Mucosa of stomach (tissue), 1 donor: ENCODE data around the gene PAWR.
"Not testable (repeated sequence)": the region's sequence is repeated elsewhere in the genome, so short reads cannot be mapped to it uniquely, and the experiment has no call there.

ENCODE experiments used
- H3K27me3 ChIP-seq: one replicate; pipeline ENCODE4 v1.7.0; 2013; ENCODE audit warnings: mild to moderate bottlenecking, low read length; ENCODE audit not compliant: control insufficient read depth, insufficient read depth
- H3K36me3 ChIP-seq: one replicate; pipeline ENCODE4 v1.7.0; 2013; ENCODE audit warnings: low read length; ENCODE audit not compliant: control insufficient read depth, insufficient read depth
- H3K4me1 ChIP-seq: one replicate; pipeline ENCODE4 v1.7.0; 2013; ENCODE audit warnings: mild to moderate bottlenecking, low read length; ENCODE audit not compliant: control insufficient read depth, insufficient read depth
- H3K4me3 ChIP-seq: one replicate; pipeline ENCODE4 v1.7.0; 2013; ENCODE audit warnings: low read length
- H3K9ac ChIP-seq: one replicate; pipeline ENCODE4 v1.7.0; 2013; ENCODE audit warnings: mild to moderate bottlenecking, low read length, moderate library complexity
- H3K9me3 ChIP-seq: one replicate; pipeline ENCODE4 v1.7.0; 2013; ENCODE audit warnings: mild to moderate bottlenecking, low read length, moderate library complexity; ENCODE audit not compliant: control insufficient read depth
- donor health status: Pancreatic carcinoma.

Gene PAWR

GRCh38 chr12:79659961-79660431 lies 30.8 kb downstream of the PAWR start:
- no peaks in the 10 kb centered on the region for H3K27me3 ChIP-seq
- no peak overlapping the region for H3K4me3 ChIP-seq

GRCh38 chr12:79658221-79658620 lies 32.5 kb downstream of the PAWR start:
- no peaks in the 10 kb centered on the region for H3K36me3 ChIP-seq
- no peaks in the 10 kb centered on the region for H3K27me3 ChIP-seq
- peaks cover 6% of the 10 kb centered on the region for H3K4me1 ChIP-seq

More at GRCh38 chr12:79659961-79660431, 30.8 kb downstream of the PAWR start:
- H3K9ac ChIP-seq: no peak overlapping the region
- peaks cover 6% of the 10 kb centered on the region for H3K4me1 ChIP-seq
- H3K9me3 ChIP-seq: no peaks in the 10 kb centered on the region
- no peaks in the 10 kb centered on the region for H3K36me3 ChIP-seq

GRCh38 chr12:79657136-79657535 lies 33.6 kb downstream of the PAWR start:
- Histone ChIP-seq H3K36me3 (no peaks in the 10 kb centered on the region), H3K9ac (no peak overlapping the region), H3K27me3 (no peaks in the 10 kb centered on the region), H3K9me3 (no peaks in the 10 kb centered on the region), H3K4me1 (peaks cover 6% of the 10 kb centered on the region), H3K4me3 (no peak overlapping the region)

More at GRCh38 chr12:79658221-79658620, 32.5 kb downstream of the PAWR start:
- Histone ChIP-seq H3K9ac (no peak overlapping the region), H3K9me3 (no peaks in the 10 kb centered on the region), H3K4me3 (no peak overlapping the region)

- H3K4me1 ChIP-seq: peaks cover 3% of the 10 kb centered on the region
- H3K27me3 ChIP-seq: no peaks in the 10 kb centered on the region
- no peak overlapping the region for H3K4me3 ChIP-seq
- H3K9ac ChIP-seq: no peak overlapping the region
- no peaks in the 10 kb centered on the region for H3K9me3 ChIP-seq
- H3K36me3 ChIP-seq: no peaks in the 10 kb centered on the region
Measured at GRCh38 chr12:79655036-79655435, 35.7 kb downstream of the PAWR start.

GRCh38 chr12:79652521-79652920 lies 38.2 kb downstream of the PAWR start:
- Histone ChIP-seq H3K4me3 (no peak overlapping the region), H3K27me3 (no peaks in the 10 kb centered on the region), H3K36me3 (no peaks in the 10 kb centered on the region), H3K9ac (no peak overlapping the region), H3K4me1 (no peaks in the 10 kb centered on the region), H3K9me3 (no peaks in the 10 kb centered on the region)

GRCh38 chr12:79650440-79650839 lies 40.3 kb downstream of the PAWR start:
- Histone ChIP-seq H3K4me1 (no peaks in the 10 kb centered on the region), H3K9ac (no peak overlapping the region), H3K36me3 (no peaks in the 10 kb centered on the region), H3K9me3 (no peaks in the 10 kb centered on the region), H3K27me3 (no peaks in the 10 kb centered on the region), H3K4me3 (no peak overlapping the region)

- Histone ChIP-seq H3K27me3 (no peaks in the 10 kb centered on the region), H3K9me3 (no peaks in the 10 kb centered on the region), H3K9ac (no peak overlapping the region), H3K4me3 (no peak overlapping the region), H3K4me1 (peaks cover 4% of the 10 kb centered on the region), H3K36me3 (no peaks in the 10 kb centered on the region)
Measured at GRCh38 chr12:79648881-79649280, 41.9 kb downstream of the PAWR start.

GRCh38 chr12:79646843-79647242 lies 43.9 kb downstream of the PAWR start:
- H3K27me3 ChIP-seq, H3K9me3 ChIP-seq, H3K4me3 ChIP-seq, H3K9ac ChIP-seq, H3K36me3 ChIP-seq, H3K4me1 ChIP-seq: not testable (repeated sequence)

- Histone ChIP-seq H3K9ac (no peak overlapping the region), H3K36me3 (no peaks in the 10 kb centered on the region), H3K4me1 (peaks cover 4% of the 10 kb centered on the region), H3K4me3 (no peak overlapping the region), H3K27me3 (no peaks in the 10 kb centered on the region), H3K9me3 (no peaks in the 10 kb centered on the region)
Measured at GRCh38 chr12:79645235-79645630, 45.5 kb downstream of the PAWR start.

- H3K9ac ChIP-seq: no peak overlapping the region
- H3K4me3 ChIP-seq: no peak overlapping the region
- no peaks in the 10 kb centered on the region for H3K27me3 ChIP-seq
- H3K36me3 ChIP-seq: no peaks in the 10 kb centered on the region
- H3K9me3 ChIP-seq: no peaks in the 10 kb centered on the region
- H3K4me1 ChIP-seq: peaks cover 4% of the 10 kb centered on the region
Measured at GRCh38 chr12:79644274-79645234, 46.2 kb downstream of the PAWR start.

GRCh38 chr12:79643821-79644220 lies 46.9 kb downstream of the PAWR start:
- H3K4me3 ChIP-seq: no peak overlapping the region
- no peaks in the 10 kb centered on the region for H3K9me3 ChIP-seq
- no peaks in the 10 kb centered on the region for H3K27me3 ChIP-seq
- peaks cover 4% of the 10 kb centered on the region for H3K4me1 ChIP-seq
- H3K9ac ChIP-seq: no peak overlapping the region
- no peaks in the 10 kb centered on the region for H3K36me3 ChIP-seq

- Histone ChIP-seq H3K9me3 (no peaks in the 10 kb centered on the region), H3K9ac (no peak overlapping the region), H3K36me3 (no peaks in the 10 kb centered on the region), H3K4me3 (no peak overlapping the region), H3K4me1 (peaks cover 3% of the 10 kb centered on the region), H3K27me3 (no peaks in the 10 kb centered on the region)
Measured at GRCh38 chr12:79638490-79638889, 52.3 kb downstream of the PAWR start.
